Ovary (tissue), 3 donors: ENCODE data around the gene EFCAB6.

Experiments
- EP300 ChIP-seq: sonication (generic); formaldehyde crosslinking; IDR thresholded peaks from one replicate; pipeline ENCODE4 v1.6.1; 2017; ENCODE audit warnings: antibody characterized with exemption
- POLR2A ChIP-seq: fragments of 450-650 bp; IDR thresholded peaks from one replicate; pipeline ENCODE4 v1.6.1; 2017; ENCODE audit warnings: antibody characterized with exemption, mild to moderate bottlenecking, moderate library complexity
- TF ChIP-seq, protein P1 (sequence below), 3 donors: fragments of 450-650 bp in 2 of 3; fragments of 200-600 bp in 1 of 3; IDR thresholded peaks; one replicate each; pipeline versions ENCODE4 v1.5.1 to v1.8.0; 2016 to 2022; ENCODE audit warnings: antibody characterized with exemption in 3 of 3, mild to moderate bottlenecking in 1 of 3
- donor health status: DM: no; HTN: no; CAD: no.

- TF ChIP-seq, protein P1, sequence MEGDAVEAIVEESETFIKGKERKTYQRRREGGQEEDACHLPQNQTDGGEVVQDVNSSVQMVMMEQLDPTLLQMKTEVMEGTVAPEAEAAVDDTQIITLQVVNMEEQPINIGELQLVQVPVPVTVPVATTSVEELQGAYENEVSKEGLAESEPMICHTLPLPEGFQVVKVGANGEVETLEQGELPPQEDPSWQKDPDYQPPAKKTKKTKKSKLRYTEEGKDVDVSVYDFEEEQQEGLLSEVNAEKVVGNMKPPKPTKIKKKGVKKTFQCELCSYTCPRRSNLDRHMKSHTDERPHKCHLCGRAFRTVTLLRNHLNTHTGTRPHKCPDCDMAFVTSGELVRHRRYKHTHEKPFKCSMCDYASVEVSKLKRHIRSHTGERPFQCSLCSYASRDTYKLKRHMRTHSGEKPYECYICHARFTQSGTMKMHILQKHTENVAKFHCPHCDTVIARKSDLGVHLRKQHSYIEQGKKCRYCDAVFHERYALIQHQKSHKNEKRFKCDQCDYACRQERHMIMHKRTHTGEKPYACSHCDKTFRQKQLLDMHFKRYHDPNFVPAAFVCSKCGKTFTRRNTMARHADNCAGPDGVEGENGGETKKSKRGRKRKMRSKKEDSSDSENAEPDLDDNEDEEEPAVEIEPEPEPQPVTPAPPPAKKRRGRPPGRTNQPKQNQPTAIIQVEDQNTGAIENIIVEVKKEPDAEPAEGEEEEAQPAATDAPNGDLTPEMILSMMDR (IDR thresholded peaks at IDR 0.05), result no peak
- TF ChIP-seq POLR2A (no peak), EP300 (no peak)
These were observed 69.0 kb downstream of the EFCAB6 start for GRCh38 chr22:43743131-43743530.
